ENCODE measurements around the gene TMEM82. TPM values are rescaled to one million over a fixed set of nuclear protein-coding genes. Genes with fewer than 3 reads are reported as not detected.

Gene TMEM82
- total RNA-seq, 4 donors from 2014 or later = not detected

GRCh38 chr1:15758953-15759661 is 16.8 kb downstream of the TMEM82 start:
- no peak for TF ChIP-seq CTCF (IDR thresholded peaks at IDR 0.05; ENCODE audit: low read depth)

GRCh38 chr1:15760520-15761211 is 18.4 kb downstream of the TMEM82 start:
- no peak for TF ChIP-seq CTCF (IDR thresholded peaks at IDR 0.05; ENCODE audit: low read depth)

DNA sequence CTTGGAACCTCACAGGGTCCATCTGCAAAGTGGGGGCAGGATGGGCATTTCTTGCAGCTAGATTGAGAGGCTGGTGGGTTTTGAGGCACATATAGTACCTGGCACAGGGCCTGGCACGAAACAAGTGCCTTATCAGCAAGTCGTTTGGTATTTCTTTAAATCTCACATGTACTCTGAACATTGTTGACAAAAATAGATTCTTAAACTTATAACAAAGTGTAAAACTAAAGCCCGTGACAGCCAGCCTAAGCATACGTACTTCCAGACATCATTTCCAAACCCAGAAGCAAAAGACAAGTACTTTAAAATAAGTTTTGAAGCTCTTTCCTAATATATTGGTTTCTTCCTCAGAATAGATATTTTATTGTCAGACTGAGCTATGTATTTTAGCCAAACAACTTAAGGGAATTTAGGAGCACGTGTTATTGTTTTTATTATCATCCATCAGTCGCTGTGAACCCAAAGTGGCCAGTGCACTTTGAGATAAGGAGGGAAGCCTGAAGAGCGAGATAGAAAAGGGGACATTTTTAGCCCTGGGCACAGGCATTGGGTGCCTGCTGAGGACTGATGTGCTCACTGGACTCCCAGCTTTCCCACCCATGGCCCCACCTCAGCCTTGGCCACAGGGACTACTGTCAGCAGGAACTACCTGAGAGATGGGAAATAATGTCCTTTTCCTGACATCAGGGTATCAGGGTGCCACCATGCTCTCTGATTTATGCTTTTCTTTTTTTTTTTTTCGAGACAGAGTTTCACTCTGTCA is 19.2 kb downstream of the TMEM82 start:
- TF ChIP-seq CTCF (IDR thresholded peaks at IDR 0.05; ENCODE audit: low read depth) = no peak

- TF ChIP-seq CTCF (IDR thresholded peaks at IDR 0.05; ENCODE audit: low read depth) = no peak
Measured at GRCh38 chr1:15762546-15762945, 20.2 kb downstream of the TMEM82 start.

- no peak for TF ChIP-seq CTCF (IDR thresholded peaks at IDR 0.05; ENCODE audit: low read depth)
Measured at GRCh38 chr1:15764269-15764764, 22.0 kb downstream of the TMEM82 start.

DNA sequence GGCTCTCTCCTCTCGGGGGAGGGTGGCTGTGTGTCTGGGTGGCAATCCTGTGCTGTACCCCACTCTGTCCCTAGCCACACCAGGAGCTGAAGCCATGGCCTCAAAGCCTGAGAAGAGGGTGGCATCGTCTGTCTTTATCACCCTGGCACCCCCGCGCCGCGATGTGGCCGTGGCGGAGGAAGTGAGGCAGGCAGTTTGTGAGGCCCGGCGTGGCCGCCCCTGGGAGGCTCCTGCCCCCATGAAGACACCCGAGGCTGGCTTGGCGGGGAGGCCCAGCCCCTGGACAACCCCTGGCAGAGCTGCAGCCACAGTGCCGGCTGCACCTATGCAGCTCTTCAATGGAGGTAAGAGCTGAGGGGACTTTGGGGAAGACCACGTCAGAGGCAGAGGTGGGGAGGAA is 22.6 kb downstream of the TMEM82 start:
- TF ChIP-seq CTCF (IDR thresholded peaks at IDR 0.05; ENCODE audit: low read depth) = no peak

All from subcutaneous adipose tissue (tissue), 4 donors.